HG03196 (cell line): Measurements from ENCODE around the gene DNAAF1.

Experiments
- ATAC-seq: cut with Tn5 transposase; IDR thresholded peaks from one replicate; pipeline ENCODE4 v1.9.1; 2021; ENCODE audit not compliant: unreplicated experiment

DNAAF1 gene

DNA sequence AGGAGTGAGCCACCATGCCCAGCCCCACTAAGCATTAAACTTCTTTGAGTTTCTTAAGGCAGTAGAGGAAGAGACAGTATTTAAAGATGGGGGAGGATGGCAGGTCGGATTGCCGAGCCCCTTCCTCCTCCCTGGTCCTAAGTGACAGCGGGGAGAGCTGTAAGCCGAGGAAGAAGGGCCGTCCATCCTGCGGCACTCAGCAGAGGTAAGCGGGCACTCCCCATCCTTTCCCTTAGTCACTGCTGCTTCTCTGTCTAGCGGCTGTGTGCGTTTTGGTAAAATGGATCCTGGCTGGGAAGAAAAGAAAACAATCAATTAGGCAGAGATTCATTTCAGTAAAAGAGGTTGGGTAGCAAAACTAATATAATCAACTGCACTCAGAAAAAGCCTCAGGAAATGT lies 13.9 kb downstream of the DNAAF1 start:
- ATAC-seq, result no peak

DNA sequence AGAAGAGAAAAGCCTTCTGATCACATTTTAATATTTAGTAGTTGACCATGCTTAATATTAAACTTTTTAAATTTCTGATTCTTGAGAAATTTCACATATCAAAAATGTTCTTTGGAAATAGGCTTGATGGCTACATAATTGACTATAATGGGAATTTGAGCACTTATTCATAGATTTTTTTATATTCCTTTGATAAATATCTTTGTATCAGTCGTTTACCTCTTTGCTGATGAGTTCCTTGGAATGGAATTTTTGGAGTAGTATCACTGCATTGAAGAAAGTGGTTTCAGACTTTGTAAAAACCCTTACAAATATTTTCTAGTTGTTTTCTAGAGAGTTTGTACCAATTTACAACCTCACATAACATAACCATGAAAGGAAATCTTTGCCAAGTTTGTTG lies 14.7 kb downstream of the DNAAF1 start:
- no peak for ATAC-seq

- ATAC-seq, result no peak
These were observed 15.9 kb downstream of the DNAAF1 start for GRCh38 chr16:84161037-84161436.

GRCh38 chr16:84161801-84162200 lies 16.7 kb downstream of the DNAAF1 start:
- ATAC-seq, result no peak

- no peak for ATAC-seq
These were observed 20.6 kb downstream of the DNAAF1 start for GRCh38 chr16:84165746-84166145.

DNA sequence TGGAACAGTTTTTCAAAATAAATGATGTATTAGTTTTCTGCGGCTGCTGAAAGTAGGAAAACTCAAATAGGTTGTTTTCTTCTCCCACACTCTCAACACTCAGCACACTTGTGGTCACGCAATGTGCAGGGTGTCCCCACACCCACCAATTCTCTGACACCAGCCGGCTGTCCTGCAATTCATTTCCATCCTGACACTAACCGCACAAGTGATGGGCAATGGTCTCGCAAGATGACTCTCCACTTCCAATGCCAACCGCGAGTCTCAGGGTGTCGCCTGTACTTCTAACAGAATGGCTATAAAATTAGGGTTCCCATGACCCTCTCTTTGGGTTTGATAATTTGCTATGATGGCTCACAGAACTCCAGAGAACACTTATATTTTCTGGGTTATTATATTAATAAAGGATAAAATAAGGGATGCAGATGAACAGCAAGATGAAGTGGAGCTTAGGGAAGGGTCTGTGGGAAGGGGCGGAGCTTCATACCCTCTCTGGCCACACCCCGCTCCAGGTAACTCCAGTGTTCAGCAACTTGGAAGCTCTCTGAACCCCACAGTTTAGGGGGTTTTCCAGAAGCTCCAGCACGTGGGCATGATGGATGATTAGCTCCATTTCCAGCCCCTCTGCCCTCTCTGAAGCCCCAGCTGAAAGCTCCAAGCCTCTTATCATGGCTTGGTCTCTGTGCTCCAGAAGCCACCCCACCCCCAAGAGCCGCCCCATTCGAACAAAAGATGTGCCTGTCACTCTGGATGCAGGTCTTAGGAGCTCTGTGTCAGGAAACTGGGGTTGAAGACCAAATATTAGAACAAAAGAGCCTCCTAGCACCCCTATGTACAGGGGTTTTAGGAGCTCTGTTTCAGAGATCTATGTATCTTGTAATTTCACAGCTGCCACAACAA lies 21.9 kb downstream of the DNAAF1 start:
- ATAC-seq, result no peak

DNA sequence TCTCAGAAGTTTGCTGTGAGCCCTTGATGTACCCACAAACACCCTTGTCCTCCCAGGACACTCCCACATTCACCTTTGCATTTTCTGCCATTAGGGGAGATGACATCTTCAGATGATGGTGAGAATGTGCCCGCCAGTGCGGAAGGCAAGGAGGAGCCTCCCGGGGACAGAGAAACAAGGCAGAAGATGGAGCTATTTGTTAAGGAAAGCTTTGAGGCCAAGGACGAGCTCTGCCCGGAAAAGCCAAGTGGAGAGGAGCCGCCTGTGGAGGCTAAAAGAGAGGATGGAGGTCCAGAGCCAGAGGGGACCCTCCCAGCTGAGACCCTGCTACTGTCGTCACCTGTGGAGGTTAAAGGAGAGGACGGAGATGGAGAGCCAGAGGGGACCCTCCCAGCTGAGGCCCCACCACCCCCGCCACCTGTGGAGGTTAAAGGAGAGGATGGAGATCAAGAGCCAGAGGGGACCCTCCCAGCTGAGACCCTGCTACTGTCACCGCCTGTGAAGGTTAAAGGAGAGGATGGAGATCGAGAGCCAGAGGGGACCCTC lies 24.7 kb downstream of the DNAAF1 start:
- no peak for ATAC-seq

DNA sequence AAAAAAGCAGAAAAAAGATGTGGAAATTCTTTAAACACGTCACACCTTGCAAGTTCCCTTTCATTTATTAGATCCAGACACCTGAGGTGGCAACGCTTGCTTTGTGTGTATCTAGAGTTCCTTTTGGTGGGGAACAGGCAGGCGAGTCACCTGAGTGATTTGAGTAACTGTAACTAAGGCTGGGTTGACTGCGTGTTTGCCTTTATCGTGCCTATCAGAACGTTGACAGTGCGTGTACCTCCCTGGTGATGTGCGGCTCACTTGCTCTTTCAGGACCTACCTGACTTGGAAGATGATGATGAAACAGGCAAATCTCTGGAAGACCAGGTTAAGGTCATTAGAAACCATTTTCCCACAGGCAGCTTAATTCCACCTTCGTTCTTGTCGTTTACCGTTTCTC lies 29.3 kb downstream of the DNAAF1 start:
- no peak for ATAC-seq

- peak; percentile 54 for ATAC-seq
These were observed 30.4 kb downstream of the DNAAF1 start for GRCh38 chr16:84175350-84176081.

DNA sequence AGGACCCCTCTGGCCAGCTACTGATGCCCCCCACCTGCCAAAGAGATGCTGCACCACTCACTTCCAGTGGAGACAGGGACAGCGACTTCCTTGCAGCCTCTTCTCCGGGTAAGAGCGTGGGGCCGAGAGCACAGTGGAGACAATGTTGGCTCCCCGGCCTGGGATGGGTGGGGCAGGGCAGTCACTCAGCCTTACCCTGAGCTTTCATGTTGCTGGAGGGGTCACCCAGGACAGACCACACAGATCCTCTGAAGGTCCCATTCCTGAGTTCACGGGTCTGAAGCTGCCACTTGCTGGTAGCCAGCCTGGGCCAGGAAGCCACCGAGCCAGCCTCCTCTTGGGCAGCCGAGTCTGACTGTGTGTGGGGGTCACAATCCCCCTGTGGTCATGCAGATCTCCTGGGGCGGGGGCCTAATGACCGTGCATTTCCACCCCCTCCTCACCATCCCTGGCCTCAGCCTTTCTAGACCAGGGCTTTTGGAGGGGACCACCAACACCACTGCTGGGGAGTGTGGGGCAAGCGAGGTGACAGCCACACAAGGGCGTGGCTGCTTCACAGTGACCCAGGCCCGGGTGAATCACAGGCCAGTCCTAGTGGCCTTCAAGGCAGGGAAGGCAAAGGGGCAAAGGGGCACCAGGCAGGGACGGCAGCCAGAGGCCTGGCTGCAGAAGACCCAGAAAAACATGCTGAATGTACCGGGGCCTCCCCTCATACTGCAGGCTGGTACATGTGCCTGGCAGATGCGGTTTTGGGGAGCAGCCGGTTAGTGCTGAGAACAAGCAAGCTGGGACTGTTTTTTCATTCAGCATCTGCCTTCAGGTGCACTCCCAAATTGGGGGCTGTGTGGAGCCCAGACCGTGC lies 31.3 kb downstream of the DNAAF1 start:
- no peak for ATAC-seq

DNA sequence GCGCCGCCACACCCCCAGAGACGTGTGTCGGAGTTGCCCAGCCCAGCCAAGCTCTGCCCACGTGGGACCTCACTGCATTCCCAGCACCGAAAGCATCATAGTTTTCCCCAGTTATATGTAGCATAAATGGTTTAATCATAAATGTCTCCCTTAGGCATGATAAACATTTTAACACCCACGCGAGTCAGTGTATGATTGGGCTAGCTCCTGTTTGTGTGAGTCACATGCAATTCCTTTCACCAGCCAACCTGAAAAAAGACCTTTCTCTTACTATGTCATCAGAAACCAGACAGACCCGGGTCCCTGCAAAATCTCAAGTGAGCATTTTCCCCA lies 32.6 kb downstream of the DNAAF1 start:
- no peak for ATAC-seq

DNA sequence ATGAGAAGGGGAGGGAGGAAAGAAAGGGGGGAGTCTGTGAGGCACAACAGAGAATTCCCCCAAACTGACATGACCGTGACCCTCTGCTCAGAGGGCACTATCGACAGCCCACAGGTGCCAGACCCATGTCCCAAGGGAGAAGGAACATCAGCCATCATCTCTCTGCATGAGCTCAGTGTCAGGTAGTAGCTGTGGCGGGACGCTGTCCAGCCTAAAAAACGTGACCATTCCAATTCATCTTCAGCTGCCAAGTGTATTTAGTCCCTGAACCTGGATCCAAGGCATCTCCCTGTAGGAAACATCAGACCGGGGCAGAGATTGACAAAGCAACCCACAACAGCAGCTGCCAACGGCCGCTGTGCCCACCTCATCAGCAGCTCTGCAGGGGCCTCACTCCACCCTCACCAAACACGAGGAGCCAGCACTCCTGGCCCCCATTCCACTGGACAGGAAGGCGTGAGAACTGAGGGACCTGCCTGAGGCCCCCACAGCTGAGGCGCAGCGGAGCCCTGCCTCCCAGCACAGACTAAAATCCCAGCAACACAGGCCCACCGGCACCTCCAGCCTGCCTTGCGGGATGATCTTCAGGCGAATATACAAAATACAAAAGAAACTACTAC lies 33.1 kb downstream of the DNAAF1 start:
- no peak for ATAC-seq

- no peak for ATAC-seq
These were observed 33.9 kb downstream of the DNAAF1 start for GRCh38 chr16:84178892-84179611.

DNA sequence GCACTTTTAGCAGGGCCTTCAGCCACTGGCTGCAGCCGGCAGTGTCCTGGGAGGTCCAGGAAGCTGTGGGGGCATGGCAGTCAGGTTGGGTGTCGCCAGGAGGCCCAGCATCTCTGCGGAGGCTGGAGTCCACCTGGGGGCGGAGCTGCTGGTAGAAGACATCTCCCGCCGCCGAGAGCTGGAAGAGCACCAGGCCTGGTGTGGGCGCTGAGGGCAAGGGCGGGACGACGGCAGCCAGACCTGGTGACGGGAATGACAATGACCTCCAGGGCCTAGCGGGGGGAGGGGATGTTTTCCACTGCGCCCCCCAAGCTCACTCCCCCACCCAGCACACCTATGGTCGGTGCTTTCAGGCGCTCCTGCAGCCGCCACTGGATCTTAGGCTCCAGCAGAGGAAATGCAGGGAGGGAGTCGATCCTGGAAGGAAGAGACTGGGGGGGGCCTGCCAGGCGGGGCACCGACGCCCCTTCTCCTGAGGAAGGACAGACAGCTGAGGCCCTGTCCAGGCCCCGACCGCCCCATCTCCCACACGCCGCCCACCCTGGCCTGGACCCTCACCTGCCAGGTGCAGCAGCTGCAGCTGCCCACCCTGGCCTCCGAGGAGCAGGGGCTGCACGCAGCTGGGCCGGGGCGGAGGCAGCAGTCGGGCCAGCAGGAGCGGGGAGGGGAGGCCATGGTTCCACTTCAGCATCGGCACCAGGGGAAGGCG lies 34.7 kb downstream of the DNAAF1 start:
- no peak for ATAC-seq

DNA sequence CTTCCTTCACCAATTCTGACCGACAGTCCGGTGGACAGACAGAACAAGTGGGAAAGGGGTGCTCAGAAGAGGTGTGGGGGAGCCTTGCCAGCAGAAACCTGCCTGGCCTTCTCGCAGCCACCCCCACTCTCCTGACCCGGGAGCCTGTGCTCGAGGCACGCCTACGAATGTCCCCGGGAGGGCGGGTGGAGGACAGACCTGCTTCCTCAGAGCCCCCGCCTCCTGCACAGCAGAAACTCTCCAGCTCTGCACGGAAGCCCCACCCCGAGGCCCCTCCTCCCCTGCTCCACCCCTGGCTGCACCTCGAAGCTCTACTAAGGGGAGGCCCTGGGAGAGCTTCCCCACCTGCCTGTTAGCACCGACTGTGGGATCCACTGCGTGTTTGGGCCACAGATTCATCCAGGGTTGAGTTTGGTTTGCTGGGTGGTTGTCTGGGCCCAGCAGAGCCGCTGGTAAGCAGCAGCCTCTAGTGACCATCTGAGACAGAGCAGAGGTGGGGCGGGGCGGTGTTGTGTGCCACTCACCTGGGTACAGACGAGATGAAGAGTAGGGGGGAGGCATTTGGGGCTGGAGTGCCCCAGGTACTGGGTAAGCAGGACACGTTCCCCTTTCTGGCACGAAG lies 35.5 kb downstream of the DNAAF1 start:
- ATAC-seq, result no peak

DNA sequence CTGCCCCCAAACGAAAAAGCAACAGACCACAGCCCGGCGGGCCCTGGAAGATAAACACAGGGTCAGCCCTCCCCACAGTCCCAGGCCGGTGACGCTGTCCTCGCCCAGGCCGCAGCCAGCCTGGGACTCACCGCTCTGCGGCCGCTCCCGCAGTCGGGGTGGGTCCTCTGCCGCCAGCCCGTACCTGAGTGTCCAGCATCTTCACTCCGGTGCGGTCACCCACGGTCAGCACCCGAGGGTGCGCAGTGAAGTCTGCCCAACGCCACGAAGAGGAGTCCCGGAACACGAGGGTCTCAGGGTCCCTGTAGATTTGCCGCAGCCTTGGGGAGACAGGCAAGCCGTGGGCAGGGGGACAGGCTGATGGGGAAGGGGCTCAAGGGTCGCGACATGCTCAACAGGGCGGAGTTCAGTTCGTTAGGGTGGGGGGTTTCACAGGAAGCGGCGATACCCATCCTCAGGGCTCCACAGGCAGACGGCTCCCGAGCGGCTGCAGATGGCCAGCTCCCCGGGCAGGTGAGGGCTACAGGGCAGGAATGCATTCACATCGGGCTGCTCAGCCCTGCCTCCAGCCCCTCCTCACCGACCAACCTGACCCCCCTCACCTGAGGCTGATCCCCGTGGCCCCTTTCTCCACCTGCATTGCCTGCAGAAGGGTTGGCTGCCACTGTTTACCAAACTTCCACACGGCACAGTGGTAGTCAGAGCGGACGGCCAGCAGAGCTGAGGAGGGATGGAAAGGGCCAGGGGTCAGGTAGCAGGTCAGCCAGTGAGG lies 36.2 kb downstream of the DNAAF1 start:
- no peak for ATAC-seq

DNA sequence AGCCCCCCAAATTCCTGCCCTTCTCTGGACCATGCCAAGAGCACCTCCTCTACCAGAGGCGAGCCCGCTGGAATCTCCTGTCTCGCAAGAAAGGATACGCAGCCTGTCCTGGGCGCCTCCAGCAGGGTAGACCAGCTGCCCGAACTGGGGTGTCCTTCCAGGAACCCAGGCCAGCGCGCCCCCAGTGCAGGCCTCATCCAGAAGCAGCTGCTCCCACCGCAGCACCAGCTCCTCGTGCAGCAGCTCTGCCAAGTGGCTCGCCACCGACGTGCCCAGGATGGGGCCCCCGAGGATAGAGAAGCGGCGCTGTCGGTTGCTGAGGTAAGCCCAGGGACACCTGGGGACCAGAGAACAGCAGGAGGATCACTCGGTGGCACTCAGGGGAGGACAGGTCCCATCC lies 37.0 kb downstream of the DNAAF1 start:
- no peak for ATAC-seq
